ENCODE measurements around the gene SCRN1. TPM values are rescaled to one million over a fixed set of nuclear protein-coding genes. Genes with fewer than 3 reads are reported as not detected.

The SCRN1 gene
- total RNA-seq (2014; rRNA removed; shearing (Covaris generic)): 162 and 171 TPM in 2 replicates

- H3K27ac ChIP-seq: peak within 1 kb of the TSS; percentile 96
- H3K4me1 ChIP-seq: peaks cover 5% of the 10 kb centered on the region
- peak; percentile 82 to 83 for DNase-seq
- no peaks in the 10 kb centered on the region for H3K27me3 ChIP-seq
- H3K4me3 ChIP-seq: peak within 1 kb of the TSS; percentile 98
- H3K9me3 ChIP-seq (replicated peaks): no peaks in the 10 kb centered on the region; the same call in 1 of the 2 replicates
- no peaks in the 10 kb centered on the region for H3K36me3 ChIP-seq
These were observed at the start of gene SCRN1 for GRCh38 chr7:29989257-29989995. SCRN1 (minus strand) TSS chr7:29989801; CDS start chr7:29969067, 20,734 bp downstream.

- Histone ChIP-seq H3K9me3 (replicated peaks) (no peaks in the 10 kb centered on the region), H3K27ac (no peak overlapping the region), H3K4me1 (no peaks in the 10 kb centered on the region), H3K27me3 (no peaks in the 10 kb centered on the region), H3K36me3 (no peaks in the 10 kb centered on the region), H3K4me3 (no peak overlapping the region)
- DNase-seq: no peak
These were observed 48.8 kb upstream of the SCRN1 start for GRCh38 chr7:30038196-30038980.

- Histone ChIP-seq H3K9me3 (replicated peaks) (no peaks in the 10 kb centered on the region), H3K4me3 (no peak overlapping the region), H3K36me3 (no peaks in the 10 kb centered on the region), H3K4me1 (no peaks in the 10 kb centered on the region), H3K27ac (no peak overlapping the region), H3K27me3 (no peaks in the 10 kb centered on the region)
- DNase-seq: no peak
These were observed 46.6 kb upstream of the SCRN1 start for GRCh38 chr7:30036220-30036619.

- Histone ChIP-seq H3K4me3 (no peak overlapping the region), H3K27me3 (no peaks in the 10 kb centered on the region), H3K27ac (no peak overlapping the region), H3K9me3 (replicated peaks) (no peaks in the 10 kb centered on the region), H3K4me1 (no peaks in the 10 kb centered on the region), H3K36me3 (no peaks in the 10 kb centered on the region)
- no peak for DNase-seq
These were observed 44.9 kb upstream of the SCRN1 start for GRCh38 chr7:30034501-30034900.

- no peaks in the 10 kb centered on the region for H3K4me1 ChIP-seq
- no peak overlapping the region for H3K4me3 ChIP-seq
- no peaks in the 10 kb centered on the region for H3K36me3 ChIP-seq
- H3K9me3 ChIP-seq (replicated peaks): no peaks in the 10 kb centered on the region
- no peak overlapping the region for H3K27ac ChIP-seq
- H3K27me3 ChIP-seq: no peaks in the 10 kb centered on the region
- DNase-seq: no peak
These were observed 42.9 kb upstream of the SCRN1 start for GRCh38 chr7:30032310-30033125.

- Histone ChIP-seq H3K4me1 (0 out of 2 replicates have a peak, but pooled peaks cover 3% of the 10 kb centered on the region), H3K9me3 (replicated peaks) (no peaks in the 10 kb centered on the region), H3K27me3 (no peaks in the 10 kb centered on the region), H3K4me3 (peak overlapping the region; percentile 86), H3K27ac (no peak overlapping the region), H3K36me3 (no peaks in the 10 kb centered on the region)
- peak in 1 of 2 experiments; percentile 28 for DNase-seq
These were observed 40.1 kb upstream of the SCRN1 start for GRCh38 chr7:30029696-30030095.

- DNase-seq: peak in 1 of 2 experiments; percentile 62
- H3K4me1 ChIP-seq: 0 out of 2 replicates have a peak, but pooled peaks cover 3% of the 10 kb centered on the region
- no peaks in the 10 kb centered on the region for H3K9me3 ChIP-seq (replicated peaks)
- H3K4me3 ChIP-seq: peak overlapping the region; percentile 86
- peak overlapping the region; percentile 23; the same call in 1 of the 2 replicates for H3K27ac ChIP-seq
- no peaks in the 10 kb centered on the region for H3K36me3 ChIP-seq
- no peaks in the 10 kb centered on the region for H3K27me3 ChIP-seq
These were observed 39.4 kb upstream of the SCRN1 start for GRCh38 chr7:30028749-30029635.

- peak; percentile 91 to 92 for DNase-seq
- no peaks in the 10 kb centered on the region for H3K27me3 ChIP-seq
- 0 out of 2 replicates have a peak, but pooled peaks cover 3% of the 10 kb centered on the region for H3K4me1 ChIP-seq
- peak within 1 kb of the TSS; percentile 23; the same call in 1 of the 2 replicates for H3K27ac ChIP-seq
- H3K36me3 ChIP-seq: no peaks in the 10 kb centered on the region
- peak within 1 kb of the TSS; percentile 86 for H3K4me3 ChIP-seq
- H3K9me3 ChIP-seq (replicated peaks): no peaks in the 10 kb centered on the region
These were observed 38.7 kb upstream of the SCRN1 start, which contains the start of gene PLEKHA8 for GRCh38 chr7:30028216-30028748. PLEKHA8 (plus strand) TSS chr7:30028412; CDS start chr7:30028763, 351 bp downstream.

- Histone ChIP-seq H3K27me3 (no peaks in the 10 kb centered on the region), H3K4me1 (0 out of 2 replicates have a peak, but pooled peaks cover 3% of the 10 kb centered on the region), H3K4me3 (peak overlapping the region; percentile 86), H3K36me3 (no peaks in the 10 kb centered on the region), H3K27ac (no peak overlapping the region), H3K9me3 (replicated peaks) (no peaks in the 10 kb centered on the region)
- no peak for DNase-seq
These were observed 38.2 kb upstream of the SCRN1 start for GRCh38 chr7:30027740-30028215.

- Histone ChIP-seq H3K27ac (no peak overlapping the region), H3K4me3 (peak overlapping the region; percentile 86), H3K36me3 (no peaks in the 10 kb centered on the region), H3K4me1 (0 out of 2 replicates have a peak, but pooled peaks cover 3% of the 10 kb centered on the region), H3K9me3 (replicated peaks) (no peaks in the 10 kb centered on the region), H3K27me3 (no peaks in the 10 kb centered on the region)
- DNase-seq: no peak
These were observed 37.5 kb upstream of the SCRN1 start for GRCh38 chr7:30027065-30027456.

GRCh38 chr7:30026229-30027064 is 36.8 kb upstream of the SCRN1 start, which contains the start of gene FKBP14:
FKBP14 (minus strand) TSS chr7:30026702; CDS start chr7:30026508, 194 bp downstream.
- H3K4me1 ChIP-seq: 0 out of 2 replicates have a peak, but pooled peaks cover 3% of the 10 kb centered on the region
- peak within 1 kb of the TSS; percentile 86 for H3K4me3 ChIP-seq
- no peaks in the 10 kb centered on the region for H3K9me3 ChIP-seq (replicated peaks)
- peak within 1 kb of the TSS; percentile 36 for H3K27ac ChIP-seq
- H3K36me3 ChIP-seq: no peaks in the 10 kb centered on the region
- DNase-seq: peak; percentile 99 to 100
- no peaks in the 10 kb centered on the region for H3K27me3 ChIP-seq

GRCh38 chr7:30023524-30023923 is 33.9 kb upstream of the SCRN1 start:
- DNase-seq: no peak
- Histone ChIP-seq H3K27ac (no peak overlapping the region), H3K9me3 (replicated peaks) (no peaks in the 10 kb centered on the region), H3K36me3 (no peaks in the 10 kb centered on the region), H3K4me3 (no peak overlapping the region), H3K27me3 (no peaks in the 10 kb centered on the region), H3K4me1 (0 out of 2 replicates have a peak, but pooled peaks cover 3% of the 10 kb centered on the region)

Measured in SJCRH30 (cell line).